ENCODE data around the gene USP12. TPM values are rescaled to one million over a fixed set of nuclear protein-coding genes. Genes with fewer than 3 reads are reported as not detected.
"Not testable (repeated sequence)": the region's sequence is repeated elsewhere in the genome, so short reads cannot be mapped to it uniquely, and the experiment has no call there.

USP12 gene
- total RNA-seq, 2 donors from 2014 or later = 40.3 to 94.3 TPM

- DNase-seq (ENCODE audit: low spot score) = no peak
- intact Hi-C loops (cut with DNase I) = no loop called here
Measured at GRCh38 chr13:27161423-27161822, 10.2 kb downstream of the USP12 start.

GRCh38 chr13:27160657-27161295 lies 10.8 kb downstream of the USP12 start:
- DNase-seq (ENCODE audit: low spot score) = no peak
- intact Hi-C loops (cut with DNase I) = no loop called here

- no peak for DNase-seq (ENCODE audit: low spot score)
- intact Hi-C loops (cut with DNase I) = no loop called here
Measured at GRCh38 chr13:27159806-27160563, 11.6 kb downstream of the USP12 start.

GRCh38 chr13:27158335-27158734 lies 13.3 kb downstream of the USP12 start:
- intact Hi-C loops (cut with DNase I) = no loop called here
- no peak for DNase-seq (ENCODE audit: low spot score)

GRCh38 chr13:27151798-27152599 lies 19.6 kb downstream of the USP12 start:
- intact Hi-C loops (cut with DNase I) = no loop called here
- DNase-seq (ENCODE audit: low spot score) = no peak

- intact Hi-C loops (cut with DNase I) = no loop called here
- no peak for DNase-seq (ENCODE audit: low spot score)
Measured at GRCh38 chr13:27149702-27150101, 21.9 kb downstream of the USP12 start.

- intact Hi-C loops (cut with DNase I) = no loop called here
- DNase-seq (ENCODE audit: low spot score) = no peak
Measured at GRCh38 chr13:27148900-27149299, 22.7 kb downstream of the USP12 start.

- intact Hi-C loops (cut with DNase I) = no loop called here
- no peak for DNase-seq (ENCODE audit: low spot score)
Measured at GRCh38 chr13:27147530-27148170, 24.0 kb downstream of the USP12 start.

- no peak for DNase-seq (ENCODE audit: low spot score)
- intact Hi-C loops (cut with DNase I) = no loop called here
Measured at GRCh38 chr13:27141746-27142145, 29.9 kb downstream of the USP12 start.

GRCh38 chr13:27141159-27141558 lies 30.5 kb downstream of the USP12 start:
- intact Hi-C loops (cut with DNase I); DNase-seq (ENCODE audit: low spot score): not testable (repeated sequence)

- intact Hi-C loops (cut with DNase I) = no loop called here
- DNase-seq (ENCODE audit: low spot score) = no peak
Measured at GRCh38 chr13:27140060-27140459, 31.6 kb downstream of the USP12 start.

- intact Hi-C loops (cut with DNase I) = no loop called here
- DNase-seq (ENCODE audit: low spot score) = no peak
Measured at GRCh38 chr13:27139565-27139964, 32.0 kb downstream of the USP12 start.

- intact Hi-C loops (cut with DNase I) = no loop called here
Measured at GRCh38 chr13:27138457-27139093, 33.0 kb downstream of the USP12 start.

GRCh38 chr13:27137759-27138158 lies 33.9 kb downstream of the USP12 start:
- intact Hi-C loops (cut with DNase I) = no loop called here
- DNase-seq (ENCODE audit: low spot score) = no peak

More at GRCh38 chr13:27138457-27139093, 33.0 kb downstream of the USP12 start:
- no peak for DNase-seq (ENCODE audit: low spot score)

- DNase-seq (ENCODE audit: low spot score) = no peak
- intact Hi-C loops (cut with DNase I) = no loop called here
Measured at GRCh38 chr13:27135023-27135422, 36.6 kb downstream of the USP12 start.

GRCh38 chr13:27133889-27134288 lies 37.7 kb downstream of the USP12 start:
- intact Hi-C loops (cut with DNase I) = no loop called here
- no peak for DNase-seq (ENCODE audit: low spot score)

- DNase-seq (ENCODE audit: low spot score) = no peak
- intact Hi-C loops (cut with DNase I) = no loop called here
Measured at GRCh38 chr13:27132538-27132937, 39.1 kb downstream of the USP12 start.

- DNase-seq (ENCODE audit: low spot score) = no peak
- intact Hi-C loops (cut with DNase I) = no loop called here
Measured at GRCh38 chr13:27131906-27132305, 39.7 kb downstream of the USP12 start.

GRCh38 chr13:27130979-27131623 lies 40.5 kb downstream of the USP12 start:
- no peak for DNase-seq (ENCODE audit: low spot score)
- intact Hi-C loops (cut with DNase I) = no loop called here

Measured in posterior vena cava (tissue), 2 donors.